Loucy (cell line): ENCODE results near the gene RIMKLB.

Experiments
- CTCF ChIP-seq: fragments of 200-600 bp; sonication (generic); conservative IDR thresholded peaks from 2 replicates; pipeline ENCODE4 v1.5.1; 2014; ENCODE audit warnings: mild to moderate bottlenecking, antibody characterized with exemption, low read length
- EZH2phosphoT487 ChIP-seq: fragments of 200-600 bp; IDR thresholded peaks from 2 replicates; pipeline ENCODE4 v1.6.1; 2018; ENCODE audit warnings: antibody characterized with exemption, mild to moderate bottlenecking, moderate library complexity, borderline replicate concordance

DNA sequence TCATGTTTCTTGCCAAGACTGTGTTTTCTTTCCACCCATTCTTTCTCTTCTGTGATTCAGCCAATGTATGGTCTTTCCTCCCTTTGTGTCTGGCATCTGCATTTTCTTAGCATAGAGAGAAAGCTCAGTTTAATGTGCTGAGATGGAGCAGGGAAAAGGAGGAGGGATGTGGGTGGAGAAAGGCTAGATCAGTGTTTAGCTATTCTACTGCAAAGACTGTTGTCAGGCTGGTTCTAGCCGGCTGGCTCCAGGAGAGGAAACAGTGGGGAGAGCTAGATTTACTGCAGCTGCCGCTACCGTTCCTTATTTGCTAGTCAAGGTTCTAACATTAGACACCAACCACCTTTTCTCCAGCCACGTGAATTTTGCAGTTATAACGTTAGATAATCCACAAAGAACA lies 5.2 kb upstream of the RIMKLB start:
- TF ChIP-seq CTCF, result no peak
- TF ChIP-seq EZH2phosphoT487, result no peak
